ENCODE data around the gene CPLANE1.
"Not testable (repeated sequence)": the region's sequence is repeated elsewhere in the genome, so short reads cannot be mapped to it uniquely, and the experiment has no call there.

The CPLANE1 gene

GRCh38 chr5:37208883-37209797 lies 40.0 kb downstream of the CPLANE1 start:
- no peak for DNase-seq (ENCODE audit: low read depth)

- DNase-seq (ENCODE audit: low read depth), result no peak
Measured at GRCh38 chr5:37207802-37208201, 41.4 kb downstream of the CPLANE1 start.

DNA sequence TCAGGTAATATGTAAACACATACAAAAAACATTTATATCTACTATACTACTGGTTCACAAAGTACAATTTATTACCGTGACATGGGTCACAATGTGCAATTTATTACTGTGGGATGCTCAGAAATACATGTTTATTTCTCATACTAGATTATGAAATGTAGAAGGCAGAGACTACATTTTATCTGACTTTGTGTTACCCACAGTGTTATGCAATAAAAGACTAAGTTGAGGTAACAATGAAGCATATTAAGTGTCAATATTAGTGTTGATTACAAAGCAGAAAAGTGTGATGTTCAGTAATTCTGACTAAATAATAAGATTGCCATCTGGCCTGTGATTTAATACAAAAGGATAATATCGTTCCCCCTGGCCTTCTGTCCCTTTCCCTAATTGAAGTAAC lies 42.4 kb downstream of the CPLANE1 start:
- no peak for DNase-seq (ENCODE audit: low read depth)

GRCh38 chr5:37198842-37199241 lies 50.3 kb downstream of the CPLANE1 start:
- DNase-seq (ENCODE audit: low read depth), result no peak

DNA sequence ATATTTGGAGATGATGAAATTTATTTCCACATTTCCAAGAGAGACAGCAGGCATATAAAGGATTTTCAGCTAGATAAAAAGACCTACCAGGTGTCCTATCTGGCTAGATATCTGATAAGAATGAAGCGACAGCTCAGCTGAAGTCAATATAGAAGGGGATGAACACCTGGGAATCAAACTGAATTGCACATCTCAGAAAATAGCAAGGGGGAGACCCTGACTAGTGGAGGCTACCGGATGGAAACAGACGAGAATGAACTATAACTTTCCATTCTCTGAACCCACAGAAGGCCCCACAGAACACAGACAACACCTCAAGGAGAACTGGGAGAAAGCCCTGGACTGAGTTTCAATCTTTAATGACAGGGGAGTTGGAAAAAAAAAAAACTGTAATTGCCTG lies 51.1 kb downstream of the CPLANE1 start:
- no peak for DNase-seq (ENCODE audit: low read depth)

- no peak for DNase-seq (ENCODE audit: low read depth)
Measured at GRCh38 chr5:37197340-37198050, 51.7 kb downstream of the CPLANE1 start.

DNA sequence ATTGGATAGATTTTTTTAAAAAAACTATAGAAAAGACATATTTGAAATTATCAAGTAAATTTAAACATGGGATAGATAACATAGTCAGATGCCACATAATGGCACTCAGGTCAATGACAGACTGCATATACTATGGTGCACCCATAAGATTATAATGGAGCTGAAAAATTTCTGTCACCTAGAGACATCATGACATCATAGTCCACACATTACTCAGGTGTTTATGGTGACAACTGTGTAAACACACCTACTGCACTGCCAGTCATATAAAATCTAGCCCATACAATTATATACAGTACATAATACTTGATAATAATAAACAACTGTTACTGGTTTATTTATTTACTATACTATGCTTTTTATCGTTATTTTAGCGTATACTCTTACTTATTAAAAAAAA lies 58.6 kb downstream of the CPLANE1 start:
- DNase-seq (ENCODE audit: low read depth), result no peak

- DNase-seq (ENCODE audit: low read depth), result no peak
Measured at GRCh38 chr5:37189355-37189754, 59.8 kb downstream of the CPLANE1 start.

DNA sequence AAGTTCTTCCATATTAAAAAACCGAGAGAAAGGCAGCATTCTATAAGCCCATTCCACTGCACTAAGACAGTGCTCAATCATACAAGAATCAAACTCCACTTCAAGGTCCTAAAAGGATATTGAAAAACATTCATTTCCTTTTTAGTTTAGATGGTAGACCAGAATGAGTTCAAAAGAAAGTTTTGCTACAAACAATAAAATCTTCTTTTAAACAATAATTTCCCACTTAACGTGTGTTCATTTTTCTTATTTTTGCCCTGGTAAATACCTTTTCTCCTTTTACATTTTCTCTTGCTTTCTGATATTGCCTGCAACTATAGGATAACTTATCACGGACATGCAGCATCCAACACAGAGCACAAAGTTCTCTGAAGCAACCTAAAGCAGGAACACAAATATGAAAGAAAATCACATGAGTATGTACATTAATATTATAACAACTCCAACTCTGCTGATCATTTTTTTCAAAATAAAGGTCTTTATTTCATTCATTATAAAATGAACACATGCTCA lies 61.7 kb downstream of the CPLANE1 start:
- no peak for DNase-seq (ENCODE audit: low read depth)

DNA sequence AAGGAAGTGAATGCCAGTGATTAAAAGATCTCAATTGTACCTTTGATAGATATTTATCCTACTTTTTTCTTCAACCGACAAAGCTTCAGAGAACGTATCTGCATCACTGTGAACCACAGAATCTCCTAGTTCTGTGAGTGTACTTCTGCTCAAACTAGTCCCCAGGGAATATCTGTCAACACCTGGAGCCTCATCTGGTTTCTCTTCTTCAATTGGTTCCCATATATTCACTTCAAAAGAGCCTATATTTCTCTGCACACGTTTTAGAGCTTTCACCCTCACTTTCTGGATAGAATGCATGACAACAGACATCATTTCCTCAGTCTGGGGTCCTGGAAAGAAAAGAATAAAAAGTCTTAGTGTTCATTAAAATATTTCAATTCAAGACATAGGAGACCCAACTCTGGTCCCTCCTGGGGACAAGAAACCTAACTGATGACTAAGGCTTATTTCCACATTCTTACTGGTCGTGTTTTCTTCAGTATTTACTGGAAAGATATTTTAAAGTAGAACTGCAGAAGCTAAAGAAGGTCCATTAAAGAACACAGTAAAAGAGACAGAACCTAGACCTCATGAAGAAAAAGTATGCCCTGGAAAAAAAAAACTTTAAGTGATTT lies 64.3 kb downstream of the CPLANE1 start:
- no peak for DNase-seq (ENCODE audit: low read depth)

GRCh38 chr5:37182667-37183066 lies 66.5 kb downstream of the CPLANE1 start:
- DNase-seq (ENCODE audit: low read depth), result no peak

- DNase-seq (ENCODE audit: low read depth), result no peak
Measured at GRCh38 chr5:37174928-37175327, 74.2 kb downstream of the CPLANE1 start.

- no peak for DNase-seq (ENCODE audit: low read depth)
Measured at GRCh38 chr5:37172957-37173356, 76.2 kb downstream of the CPLANE1 start.

DNA sequence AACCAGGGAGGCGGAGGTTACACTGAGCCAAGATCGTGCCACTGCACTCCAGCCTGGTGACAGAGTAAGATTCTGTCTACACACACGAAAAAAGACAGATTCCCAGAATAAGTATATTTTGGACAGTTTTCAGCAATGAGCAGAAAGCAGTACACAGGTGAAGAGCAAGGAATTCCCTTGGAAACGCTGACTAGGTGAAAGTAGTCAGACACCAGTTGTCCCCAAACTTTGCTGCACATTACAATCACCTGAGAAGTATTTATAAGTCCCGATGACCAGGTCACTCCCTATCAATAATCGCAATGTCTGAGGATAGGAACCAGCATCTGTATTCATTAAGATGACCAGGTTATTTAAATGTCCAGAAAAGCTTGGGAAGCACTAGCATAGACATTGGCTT lies 78.3 kb downstream of the CPLANE1 start:
- DNase-seq (ENCODE audit: low read depth), result no peak

- no peak for DNase-seq (ENCODE audit: low read depth)
Measured at GRCh38 chr5:37166197-37166596, 83.0 kb downstream of the CPLANE1 start.

DNA sequence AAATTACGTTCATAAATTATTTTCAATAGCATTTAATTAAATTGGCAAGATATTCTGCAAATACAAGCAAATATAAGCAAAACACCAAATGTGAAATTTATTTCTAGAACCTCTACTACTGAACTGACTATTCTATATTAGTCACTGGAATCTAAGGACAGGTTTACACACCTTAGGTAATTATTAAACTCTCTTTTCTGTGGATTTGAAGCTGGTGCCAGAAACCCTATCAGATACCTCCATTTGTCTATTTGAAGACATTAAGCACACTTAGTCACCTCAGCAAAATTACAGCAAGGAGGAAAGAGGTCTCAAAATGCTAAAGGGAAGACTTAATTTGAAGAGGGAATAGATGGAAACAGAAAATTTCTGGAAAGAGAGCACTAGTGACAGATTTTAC lies 83.4 kb downstream of the CPLANE1 start:
- DNase-seq (ENCODE audit: low read depth), result no peak

- no peak for DNase-seq (ENCODE audit: low read depth)
Measured at GRCh38 chr5:37153661-37154060, 95.5 kb downstream of the CPLANE1 start.

- DNase-seq (ENCODE audit: low read depth), result no peak
Measured at GRCh38 chr5:37146896-37147295, 102.3 kb downstream of the CPLANE1 start.

GRCh38 chr5:37136694-37137093 lies 112.5 kb downstream of the CPLANE1 start:
- no peak for DNase-seq (ENCODE audit: low read depth)

- not testable (repeated sequence) for DNase-seq (ENCODE audit: low read depth)
Measured at GRCh38 chr5:37135312-37135711, 113.9 kb downstream of the CPLANE1 start.

DNA sequence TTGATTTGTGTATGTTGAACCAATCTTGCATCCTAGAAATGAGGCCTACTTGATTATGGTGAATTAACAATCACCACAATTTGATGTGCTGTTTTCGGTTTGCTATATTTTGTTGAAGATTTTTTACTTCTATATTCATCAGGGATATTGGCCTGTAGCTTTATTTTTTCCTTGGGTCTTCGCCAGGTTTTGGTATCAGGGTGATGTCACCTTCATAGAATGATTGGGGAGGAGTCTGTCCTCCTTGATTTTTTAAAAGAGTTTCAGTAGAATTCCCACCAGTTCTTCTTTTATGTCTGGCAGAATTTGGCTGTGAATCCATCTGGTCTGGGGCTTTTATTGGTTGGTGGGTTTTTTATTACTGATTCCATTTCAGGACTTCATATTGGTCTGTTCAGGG lies 115.2 kb downstream of the CPLANE1 start:
- no peak for DNase-seq (ENCODE audit: low read depth)

DNA sequence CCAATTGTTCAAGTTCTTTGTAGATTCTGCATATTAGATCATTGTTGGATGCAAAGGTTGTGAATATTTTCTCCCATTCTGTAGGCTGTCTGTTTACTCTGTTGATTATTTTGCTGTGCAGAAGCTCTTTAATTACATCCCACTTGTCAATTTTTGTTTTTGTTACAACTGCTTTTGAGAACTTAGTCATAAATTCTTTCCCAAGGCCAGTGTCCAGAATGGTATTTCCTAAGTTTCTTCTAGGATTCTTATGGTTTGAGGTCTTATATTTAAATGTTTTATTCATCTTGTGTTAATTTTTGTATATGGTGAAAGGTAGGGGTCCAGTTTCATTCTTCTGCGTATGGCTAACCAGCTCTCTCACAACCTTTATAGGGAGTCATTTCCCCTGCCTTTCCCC lies 116.5 kb downstream of the CPLANE1 start:
- no peak for DNase-seq (ENCODE audit: low read depth)

- no peak for DNase-seq (ENCODE audit: low read depth)
Measured at GRCh38 chr5:37121465-37121864, 127.7 kb downstream of the CPLANE1 start.
